WTC11 (cell line): Measurements from ENCODE around the gene SNAPC4. TPM values are rescaled to one million over a fixed set of nuclear protein-coding genes. Genes with fewer than 3 reads are reported as not detected.

Experiments
- ATAC-seq: fragments of 200-7000 bp; cut with Tn5 transposase; 2 replicates; pipeline ENCODE4 v1.10.0; 2021; ENCODE audit warnings: mild to moderate bottlenecking, moderate library complexity
- CTCF ChIA-PET: fragments of 300-600 bp; sonication (Branson Sonifier 250); formaldehyde crosslinking; loops from one replicate; lab custom pipeline; 2021; ENCODE audit warnings: antibody characterized with exemption; lab: Charles Lee
- POLR2A ChIA-PET: fragments of 350-600 bp; sonication (Branson Sonifier 250); formaldehyde crosslinking; loops from one replicate; lab custom pipeline; 2021; ENCODE audit warnings: antibody characterized with exemption; lab: Charles Lee
- DNase-seq: peaks from one replicate; pipeline ENCODE4 v3.0.0; 2021; ENCODE audit warnings: low spot score
- H3K27ac Mint-ChIP-seq: 2 replicates; pipeline ENCODE4 v1.8.0; 2021; ENCODE audit warnings: mixed read lengths
- H3K27me3 Mint-ChIP-seq: 2 replicates; pipeline ENCODE4 v1.8.0; 2021; ENCODE audit warnings: low read depth, mild to moderate bottlenecking, moderate library complexity, mixed read lengths
- H3K36me3 Mint-ChIP-seq: 2 replicates; pipeline ENCODE4 v1.8.0; 2021; ENCODE audit warnings: mixed read lengths
- H3K4me1 Mint-ChIP-seq: 2 replicates; pipeline ENCODE4 v1.8.0; 2022; ENCODE audit warnings: mixed read lengths
- H3K4me3 Mint-ChIP-seq: 2 replicates; pipeline ENCODE4 v1.8.0; 2021; ENCODE audit warnings: mild to moderate bottlenecking, moderate library complexity, mixed read lengths
- H3K9me3 Mint-ChIP-seq: 2 replicates; pipeline ENCODE4 v1.8.0; 2021; ENCODE audit warnings: mixed read lengths
- ATF2 ChIP-seq: sonication (generic); formaldehyde crosslinking; IDR thresholded peaks from 2 replicates; pipeline ENCODE4 v1.8.1; 2022; ENCODE audit warnings: low read depth, missing genetic modification reagents, borderline replicate concordance
- CTCF ChIP-seq: fragments of 200-600 bp; IDR thresholded peaks from 2 replicates; pipeline ENCODE4 v1.8.0; 2022; ENCODE audit warnings: antibody characterized with exemption
- FOXK1 ChIP-seq: sonication (generic); formaldehyde crosslinking; IDR thresholded peaks from 2 replicates; pipeline ENCODE4 v1.8.0; 2022; ENCODE audit warnings: mild to moderate bottlenecking, moderate library complexity, missing genetic modification reagents
- GRHL2 ChIP-seq: fragments of 250-450 bp; sonication (Bioruptor Pico); IDR thresholded peaks from 2 replicates; pipeline ENCODE4 v1.8.0; 2022; ENCODE audit warnings: mild to moderate bottlenecking, moderate library complexity; ENCODE audit not compliant: insufficient replicate concordance, severe bottlenecking
- GTF2I ChIP-seq: fragments of 250-450 bp; sonication (Bioruptor Pico); conservative IDR thresholded peaks from 2 replicates; pipeline ENCODE4 v1.4.0; 2021; ENCODE audit warnings: mild to moderate bottlenecking
- HMGXB4 ChIP-seq: sonication (generic); formaldehyde crosslinking; IDR thresholded peaks from 2 replicates; pipeline ENCODE4 v1.8.1; 2023; ENCODE audit warnings: mild to moderate bottlenecking, moderate library complexity, missing genetic modification reagents
- IRF1 ChIP-seq: sonication (generic); formaldehyde crosslinking; IDR thresholded peaks from 2 replicates; pipeline ENCODE4 v1.8.0; 2023; ENCODE audit warnings: missing genetic modification reagents
- JUN ChIP-seq: sonication (generic); formaldehyde crosslinking; IDR thresholded peaks from 2 replicates; pipeline ENCODE4 v1.8.0; 2023; ENCODE audit warnings: mild to moderate bottlenecking, missing genetic modification reagents
- KAT7 ChIP-seq: sonication (generic); formaldehyde crosslinking; IDR thresholded peaks from 2 replicates; pipeline ENCODE4 v1.8.1; 2023; ENCODE audit warnings: missing genetic modification reagents, mild to moderate bottlenecking, borderline replicate concordance
- MAX ChIP-seq: sonication (generic); formaldehyde crosslinking; IDR thresholded peaks from 2 replicates; pipeline ENCODE4 v1.8.0; 2022; ENCODE audit warnings: mild to moderate bottlenecking, missing genetic modification reagents
- MLX ChIP-seq: sonication (generic); formaldehyde crosslinking; IDR thresholded peaks from 2 replicates; pipeline ENCODE4 v1.8.1; 2023; ENCODE audit warnings: mild to moderate bottlenecking, missing genetic modification reagents, moderate library complexity
- NFATC4 ChIP-seq: fragments of 250-450 bp; sonication (Bioruptor Pico); IDR thresholded peaks from 2 replicates; pipeline ENCODE4 v1.9.0; 2021; ENCODE audit warnings: mild to moderate bottlenecking
- NFE2L1 ChIP-seq: sonication (generic); formaldehyde crosslinking; IDR thresholded peaks from 2 replicates; pipeline ENCODE4 v1.8.1; 2023; ENCODE audit warnings: missing genetic modification reagents
- NFYB ChIP-seq: sonication (generic); formaldehyde crosslinking; conservative IDR thresholded peaks from 2 replicates; pipeline ENCODE4 v1.8.0; 2022; ENCODE audit warnings: low read depth, missing genetic modification reagents
- NR2C2 ChIP-seq: sonication (generic); formaldehyde crosslinking; IDR thresholded peaks from 2 replicates; pipeline ENCODE4 v1.8.0; 2022; ENCODE audit warnings: mild to moderate bottlenecking, missing genetic modification reagents
- PRDM15 ChIP-seq: sonication (generic); formaldehyde crosslinking; IDR thresholded peaks from 2 replicates; pipeline ENCODE4 v1.8.0; 2022; ENCODE audit warnings: missing genetic modification reagents
- RELA ChIP-seq: sonication (generic); formaldehyde crosslinking; IDR thresholded peaks from 2 replicates; pipeline ENCODE4 v1.8.1; 2022; ENCODE audit warnings: missing genetic modification reagents, mild to moderate bottlenecking, borderline replicate concordance
- SMAD3 ChIP-seq: sonication (generic); formaldehyde crosslinking; IDR thresholded peaks from 2 replicates; pipeline ENCODE4 v1.8.0; 2022; ENCODE audit warnings: missing genetic modification reagents, mild to moderate bottlenecking, borderline replicate concordance
- TCF7 ChIP-seq: sonication (generic); formaldehyde crosslinking; IDR thresholded peaks from 2 replicates; pipeline ENCODE4 v1.8.0; 2022; ENCODE audit warnings: mild to moderate bottlenecking, low read depth, missing genetic modification reagents, moderate library complexity
- TEAD1 ChIP-seq: sonication (generic); formaldehyde crosslinking; IDR thresholded peaks from 2 replicates; pipeline ENCODE4 v1.8.0; 2022; ENCODE audit warnings: mild to moderate bottlenecking, missing genetic modification reagents
- ZNF121 ChIP-seq: sonication (generic); formaldehyde crosslinking; IDR thresholded peaks from 2 replicates; pipeline ENCODE4 v1.8.0; 2023; ENCODE audit warnings: missing genetic modification reagents
- ZNF138 ChIP-seq: sonication (generic); formaldehyde crosslinking; conservative IDR thresholded peaks from 2 replicates; pipeline ENCODE4 v1.8.1; 2022; ENCODE audit warnings: mild to moderate bottlenecking, moderate library complexity, missing genetic modification reagents
- ZNF416 ChIP-seq: fragments of 250-450 bp; sonication (Bioruptor Pico); IDR thresholded peaks from 2 replicates; pipeline ENCODE4 v1.9.0; 2021; ENCODE audit warnings: mild to moderate bottlenecking, inconsistent platforms
- total RNA-seq: library from RNA; stranded (reverse); gene quantifications from 3 replicates; pipeline ENCODE4 v1.2.3, GENCODE V29; 2021

SNAPC4 gene
- total RNA-seq, 1 experiment from 2014 or later: 22.8 TPM

- no peak overlapping the region for H3K4me3 Mint-ChIP-seq
- no peaks in the 10 kb centered on the region for H3K27me3 Mint-ChIP-seq
- no peaks in the 10 kb centered on the region for H3K9me3 Mint-ChIP-seq
- H3K27ac Mint-ChIP-seq: no peak overlapping the region
- H3K4me1 Mint-ChIP-seq: no peaks in the 10 kb centered on the region
- ATAC-seq (no peak), DNase-seq (no peak)
- ChIA-PET CTCF (interaction anchor here (0.7 to 1.1 kb wide), 2 partner anchors 23 to 111 kb away, joined by 3 to 4 read pairs; no protein-coding TSS in a partner anchor), POLR2A (interaction anchor here (1.2 kb wide), 1 partner anchor 70 kb away, joined by 3 read pairs; no protein-coding TSS in a partner anchor)
- H3K36me3 Mint-ChIP-seq: peaks cover 19% of the 10 kb centered on the region
- no peak for TF ChIP-seq NFYB
- TF ChIP-seq JUN: no peak
- no peak for TF ChIP-seq NFATC4 (CRISPR knock-in tag)
- no peak for TF ChIP-seq NR2C2 (CRISPR knock-in tag)
- TF ChIP-seq ZNF138: no peak
- no peak for TF ChIP-seq MLX (CRISPR knock-in tag)
- no peak for TF ChIP-seq TCF7 (CRISPR knock-in tag)
- no peak for TF ChIP-seq RELA (CRISPR knock-in tag)
- TF ChIP-seq ZNF121 (CRISPR knock-in tag): no peak
- TF ChIP-seq TEAD1 (CRISPR knock-in tag): no peak
- TF ChIP-seq GTF2I: no peak
- TF ChIP-seq GRHL2 (CRISPR knock-in tag): no peak
- no peak for TF ChIP-seq KAT7 (CRISPR knock-in tag)
- TF ChIP-seq, all 79 proteins: peak for 0
These were observed 23.6 kb upstream of the SNAPC4 start for GRCh38 chr9:136423432-136424146.

GRCh38 chr9:136422876-136423275 lies 22.9 kb upstream of the SNAPC4 start:
- ChIA-PET POLR2A (no interaction called here), CTCF (no interaction called here)
- no peak for ATAC-seq
- H3K4me1 Mint-ChIP-seq: no peaks in the 10 kb centered on the region
- H3K27me3 Mint-ChIP-seq: no peaks in the 10 kb centered on the region
- no peak overlapping the region for H3K27ac Mint-ChIP-seq
- DNase-seq: no peak
- H3K4me3 Mint-ChIP-seq: no peak overlapping the region
- no peak for TF ChIP-seq TEAD1 (CRISPR knock-in tag)
- TF ChIP-seq PRDM15 (CRISPR knock-in tag): no peak
- TF ChIP-seq NFE2L1 (CRISPR knock-in tag): no peak
- TF ChIP-seq IRF1 (CRISPR knock-in tag): no peak
- no peak for TF ChIP-seq ZNF121 (CRISPR knock-in tag)
- TF ChIP-seq HMGXB4 (CRISPR knock-in tag): no peak
- TF ChIP-seq FOXK1 (CRISPR knock-in tag): no peak
- no peak for TF ChIP-seq MAX (CRISPR knock-in tag)
- TF ChIP-seq SMAD3: no peak
- no peak for TF ChIP-seq ATF2
- no peak for TF ChIP-seq ZNF416 (CRISPR knock-in tag)
- no peak for TF ChIP-seq CTCF
- no peaks in the 10 kb centered on the region for H3K9me3 Mint-ChIP-seq
- H3K36me3 Mint-ChIP-seq: peaks cover 25% of the 10 kb centered on the region
